Fibroblast of the aortic adventitia (primary cell): ENCODE results near the gene AAK1. TPM values are rescaled to one million over a fixed set of nuclear protein-coding genes. Genes with fewer than 3 reads are reported as not detected.

Source experiments
- DNase-seq: peaks from one replicate; pipeline ENCODE4 v3.0.0-alpha.2; 2010; ENCODE audit warnings: low read depth
- H3K4me3 ChIP-seq: 2 replicates; pipeline ENCODE4 v1.5.1; 2011; ENCODE audit warnings: low read depth, mild to moderate bottlenecking, control low read depth, low read length, moderate library complexity
- CTCF ChIP-seq: IDR thresholded peaks from 2 replicates; pipeline ENCODE4 v1.5.1; 2011; ENCODE audit warnings: mild to moderate bottlenecking, low read length, control low read depth, inconsistent platforms; ENCODE audit not compliant: insufficient read depth
- total RNA-seq: library from RNA; depleted of rRNA; stranded (reverse); fragments of >200 nt; gene quantifications from 2 replicates; pipeline ENCODE4 v1.2.3, GENCODE V29; 2012; ENCODE audit warnings: low replicate concordance

Gene AAK1
- total RNA-seq, 1 donor, result 82.6 TPM

- no peak for TF ChIP-seq CTCF
Measured at GRCh38 chr2:69685321-69686048, 41.9 kb upstream of the AAK1 start.

GRCh38 chr2:69683170-69683971 is 39.8 kb upstream of the AAK1 start:
- no peak overlapping the region for H3K4me3 ChIP-seq
- peak; percentile 82 for DNase-seq
- no peak for TF ChIP-seq CTCF

More at GRCh38 chr2:69685321-69686048, 41.9 kb upstream of the AAK1 start:
- no peak overlapping the region for H3K4me3 ChIP-seq
- DNase-seq, result peak; percentile 62

GRCh38 chr2:69682525-69682924 is 39.0 kb upstream of the AAK1 start:
- no peak overlapping the region for H3K4me3 ChIP-seq
- TF ChIP-seq CTCF, result no peak
- DNase-seq, result no peak

GRCh38 chr2:69680001-69680675 is 36.6 kb upstream of the AAK1 start:
- no peak for TF ChIP-seq CTCF
- DNase-seq, result no peak
- H3K4me3 ChIP-seq, result no peak overlapping the region

DNA sequence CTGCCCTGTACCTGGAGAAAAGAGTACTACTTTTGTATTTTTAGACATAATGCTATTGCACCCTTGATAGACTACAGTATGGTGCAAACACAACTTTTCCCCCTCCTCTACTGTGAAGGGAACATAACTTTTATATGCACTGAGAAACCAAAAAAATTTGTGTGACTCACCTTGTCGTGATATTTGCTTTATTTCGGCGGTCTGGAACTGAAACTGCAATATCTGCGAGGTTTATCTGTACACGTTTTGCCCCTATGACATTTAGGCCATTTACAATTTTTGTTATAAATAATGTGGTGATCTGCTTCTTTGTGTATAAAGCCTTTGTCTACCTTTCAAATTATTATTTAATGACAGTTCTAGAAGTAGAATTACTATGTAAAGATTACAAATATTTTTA is 34.4 kb upstream of the AAK1 start:
- no peak for DNase-seq
- TF ChIP-seq CTCF, result no peak
- no peak overlapping the region for H3K4me3 ChIP-seq

DNA sequence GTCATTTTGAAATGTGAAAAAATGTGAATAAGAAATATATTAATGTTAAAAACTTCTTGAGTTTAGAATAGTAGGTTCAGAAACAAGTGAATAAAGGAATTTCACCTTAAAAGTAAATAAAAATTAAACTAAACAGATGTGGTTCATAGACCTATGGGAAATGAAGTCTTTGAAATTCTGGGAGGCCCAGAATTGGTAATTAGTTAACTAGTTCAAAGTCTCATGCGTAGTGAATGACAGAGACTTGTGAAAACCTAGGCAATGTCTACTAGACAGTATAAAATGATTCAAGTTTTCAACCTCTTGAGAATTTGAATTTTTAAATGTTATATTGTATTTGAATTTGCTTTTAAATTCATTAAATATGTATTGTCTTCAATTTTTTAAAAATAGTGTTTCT is 32.6 kb upstream of the AAK1 start:
- H3K4me3 ChIP-seq, result no peak overlapping the region
- DNase-seq, result no peak
- TF ChIP-seq CTCF, result no peak
